GM20000 (cell line): Measurements from ENCODE around the gene CTDP1.
"Not testable (repeated sequence)": the region's sequence is repeated elsewhere in the genome, so short reads cannot be mapped to it uniquely, and the experiment has no call there.

Source experiments
- DNase-seq: peaks from one replicate; pipeline ENCODE4 v3.0.0; 2012; ENCODE audit warnings: low spot score
- TF ChIP-seq, protein P1 (sequence below): IDR thresholded peaks from 2 replicates; pipeline ENCODE4 v1.5.1; 2012; ENCODE audit warnings: mild to moderate bottlenecking, control low read depth; ENCODE audit errors: extremely low read depth, missing control alignments

The CTDP1 gene

DNA sequence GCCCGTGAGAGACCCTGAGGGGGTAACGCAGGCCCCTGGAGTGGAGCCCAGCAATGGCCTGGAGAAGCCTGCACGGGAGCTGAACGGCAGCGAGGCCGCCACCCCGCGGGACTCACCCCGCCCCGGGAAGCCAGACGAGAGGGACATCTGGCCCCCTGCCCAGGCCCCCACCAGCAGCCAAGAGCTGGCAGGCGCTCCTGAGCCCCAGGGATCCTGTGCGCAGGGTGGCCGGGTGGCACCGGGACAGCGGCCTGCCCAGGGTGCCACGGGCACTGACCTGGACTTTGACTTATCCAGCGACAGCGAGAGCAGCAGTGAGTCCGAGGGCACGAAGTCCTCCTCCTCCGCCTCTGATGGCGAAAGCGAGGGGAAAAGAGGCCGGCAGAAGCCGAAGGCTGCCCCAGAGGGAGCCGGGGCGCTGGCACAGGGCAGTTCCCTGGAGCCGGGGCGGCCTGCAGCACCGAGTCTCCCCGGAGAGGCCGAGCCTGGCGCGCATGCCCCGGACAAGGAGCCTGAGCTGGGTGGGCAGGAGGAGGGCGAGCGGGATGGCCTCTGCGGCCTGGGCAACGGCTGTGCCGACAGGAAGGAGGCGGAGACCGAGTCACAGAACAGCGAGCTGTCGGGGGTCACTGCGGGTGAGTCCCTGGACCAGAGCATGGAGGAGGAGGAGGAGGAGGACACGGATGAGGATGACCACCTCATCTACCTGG is 35.1 kb downstream of the CTDP1 start:
- TF ChIP-seq, protein P1, sequence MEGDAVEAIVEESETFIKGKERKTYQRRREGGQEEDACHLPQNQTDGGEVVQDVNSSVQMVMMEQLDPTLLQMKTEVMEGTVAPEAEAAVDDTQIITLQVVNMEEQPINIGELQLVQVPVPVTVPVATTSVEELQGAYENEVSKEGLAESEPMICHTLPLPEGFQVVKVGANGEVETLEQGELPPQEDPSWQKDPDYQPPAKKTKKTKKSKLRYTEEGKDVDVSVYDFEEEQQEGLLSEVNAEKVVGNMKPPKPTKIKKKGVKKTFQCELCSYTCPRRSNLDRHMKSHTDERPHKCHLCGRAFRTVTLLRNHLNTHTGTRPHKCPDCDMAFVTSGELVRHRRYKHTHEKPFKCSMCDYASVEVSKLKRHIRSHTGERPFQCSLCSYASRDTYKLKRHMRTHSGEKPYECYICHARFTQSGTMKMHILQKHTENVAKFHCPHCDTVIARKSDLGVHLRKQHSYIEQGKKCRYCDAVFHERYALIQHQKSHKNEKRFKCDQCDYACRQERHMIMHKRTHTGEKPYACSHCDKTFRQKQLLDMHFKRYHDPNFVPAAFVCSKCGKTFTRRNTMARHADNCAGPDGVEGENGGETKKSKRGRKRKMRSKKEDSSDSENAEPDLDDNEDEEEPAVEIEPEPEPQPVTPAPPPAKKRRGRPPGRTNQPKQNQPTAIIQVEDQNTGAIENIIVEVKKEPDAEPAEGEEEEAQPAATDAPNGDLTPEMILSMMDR: no peak
- DNase-seq: no peak

DNA sequence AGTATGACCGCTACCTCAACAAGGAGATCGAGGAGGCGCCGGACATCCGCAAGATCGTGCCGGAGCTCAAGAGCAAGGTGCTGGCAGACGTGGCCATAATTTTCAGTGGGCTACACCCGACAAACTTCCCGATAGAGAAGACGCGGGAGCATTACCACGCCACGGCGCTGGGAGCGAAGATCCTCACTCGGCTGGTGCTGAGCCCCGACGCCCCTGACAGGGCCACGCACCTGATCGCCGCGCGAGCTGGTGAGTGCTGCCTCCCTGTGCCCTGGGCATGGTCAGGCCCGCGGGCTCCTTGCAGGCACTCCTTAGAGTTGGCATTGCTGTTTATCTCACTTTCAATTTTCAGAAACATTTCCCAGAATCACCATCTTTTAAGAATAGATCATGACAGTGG is 35.7 kb downstream of the CTDP1 start:
- TF ChIP-seq, protein P1: no peak
- no peak for DNase-seq

DNA sequence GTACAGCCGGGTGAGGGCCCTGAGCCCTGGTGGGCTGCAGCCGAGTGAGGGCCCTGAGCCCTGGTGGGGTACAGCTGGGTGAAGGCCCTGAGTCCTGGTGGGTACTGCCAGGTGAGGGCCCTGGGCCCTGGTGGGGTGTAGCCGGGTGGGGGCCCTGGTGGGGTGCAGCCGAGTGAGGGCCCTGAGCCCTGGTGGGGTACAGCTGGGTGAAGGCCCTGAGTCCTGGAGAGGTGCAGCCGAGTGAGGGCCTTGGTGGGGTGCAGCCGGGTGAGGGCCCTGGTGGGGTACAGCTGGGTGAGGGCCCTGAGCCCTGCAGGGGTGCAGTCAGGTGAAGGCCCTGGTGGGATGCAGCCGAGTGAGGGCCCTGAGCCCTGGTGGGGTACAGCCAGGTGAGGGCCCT is 37.5 kb downstream of the CTDP1 start:
- no peak for DNase-seq
- TF ChIP-seq, protein P1: no peak

DNA sequence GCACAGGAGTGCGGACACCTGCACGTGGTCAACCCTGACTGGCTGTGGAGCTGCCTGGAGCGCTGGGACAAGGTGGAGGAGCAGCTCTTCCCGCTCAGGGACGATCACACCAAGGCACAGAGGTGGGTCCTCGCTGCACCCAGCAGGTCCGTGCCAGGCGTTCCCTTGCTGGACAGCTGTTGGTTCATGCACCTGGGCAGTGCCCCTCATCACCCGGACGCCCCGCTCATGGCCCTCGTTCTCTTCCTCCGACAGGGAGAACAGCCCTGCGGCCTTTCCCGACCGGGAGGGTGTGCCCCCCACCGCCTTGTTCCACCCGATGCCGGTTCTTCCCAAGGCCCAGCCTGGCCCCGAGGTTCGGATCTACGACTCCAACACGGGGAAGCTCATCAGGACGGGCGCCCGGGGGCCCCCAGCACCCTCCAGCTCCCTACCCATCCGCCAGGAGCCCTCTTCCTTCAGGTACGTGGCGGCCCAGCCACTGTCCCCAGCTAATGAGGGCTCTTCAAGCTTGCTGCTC is 38.0 kb downstream of the CTDP1 start:
- TF ChIP-seq, protein P1: no peak
- no peak for DNase-seq

DNA sequence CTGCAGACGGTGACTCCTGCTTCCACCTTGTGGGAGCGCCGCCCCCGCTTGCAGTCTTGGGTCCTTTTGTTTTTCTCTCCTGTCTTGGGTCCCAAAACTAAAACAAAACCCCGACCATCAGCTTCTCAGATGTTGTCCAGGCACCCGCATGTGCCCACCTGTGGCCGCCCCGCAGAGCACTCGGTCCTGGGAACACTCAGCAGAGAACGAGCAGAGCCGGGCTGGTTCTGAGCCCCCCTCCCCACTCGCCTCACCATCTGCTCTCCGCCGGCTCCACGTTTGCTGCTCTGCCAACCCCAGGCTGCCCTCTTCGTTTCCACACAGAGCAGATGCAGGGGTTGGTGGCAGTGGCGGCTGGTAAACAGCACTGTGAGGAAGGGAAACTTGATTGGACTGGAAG is 38.5 kb downstream of the CTDP1 start:
- no peak for DNase-seq
- TF ChIP-seq, protein P1: no peak

DNA sequence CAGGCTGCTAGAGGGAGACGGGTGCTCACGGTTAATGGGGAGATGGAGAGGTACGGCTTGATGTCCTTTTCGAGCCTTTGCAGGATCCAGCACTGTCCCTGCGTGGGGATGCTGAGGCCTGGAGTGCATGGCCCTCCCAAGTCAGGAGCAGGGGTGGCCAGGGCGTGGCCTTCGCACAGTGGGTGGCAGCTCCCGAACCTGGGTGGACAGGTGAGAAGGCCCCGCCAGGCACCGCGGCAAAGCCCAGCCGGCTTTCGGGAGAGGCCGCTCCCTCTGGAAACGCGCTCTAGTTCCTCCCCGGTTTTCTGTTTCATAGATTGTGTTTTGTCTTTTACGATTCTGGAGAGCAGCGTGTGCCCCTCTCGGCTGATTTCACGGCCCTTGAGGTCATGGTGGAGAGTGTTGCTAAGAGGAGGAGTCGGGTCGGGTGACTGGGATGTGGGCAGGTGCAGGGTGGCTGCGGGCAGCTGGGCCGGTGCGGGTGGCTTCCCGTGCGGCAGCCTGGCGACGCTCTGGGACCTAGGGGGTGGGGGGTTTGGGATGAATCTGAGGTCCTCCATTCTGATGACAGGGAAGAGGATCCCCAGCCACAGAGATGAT is 39.4 kb downstream of the CTDP1 start:
- TF ChIP-seq, protein P1: no peak
- DNase-seq: no peak

DNA sequence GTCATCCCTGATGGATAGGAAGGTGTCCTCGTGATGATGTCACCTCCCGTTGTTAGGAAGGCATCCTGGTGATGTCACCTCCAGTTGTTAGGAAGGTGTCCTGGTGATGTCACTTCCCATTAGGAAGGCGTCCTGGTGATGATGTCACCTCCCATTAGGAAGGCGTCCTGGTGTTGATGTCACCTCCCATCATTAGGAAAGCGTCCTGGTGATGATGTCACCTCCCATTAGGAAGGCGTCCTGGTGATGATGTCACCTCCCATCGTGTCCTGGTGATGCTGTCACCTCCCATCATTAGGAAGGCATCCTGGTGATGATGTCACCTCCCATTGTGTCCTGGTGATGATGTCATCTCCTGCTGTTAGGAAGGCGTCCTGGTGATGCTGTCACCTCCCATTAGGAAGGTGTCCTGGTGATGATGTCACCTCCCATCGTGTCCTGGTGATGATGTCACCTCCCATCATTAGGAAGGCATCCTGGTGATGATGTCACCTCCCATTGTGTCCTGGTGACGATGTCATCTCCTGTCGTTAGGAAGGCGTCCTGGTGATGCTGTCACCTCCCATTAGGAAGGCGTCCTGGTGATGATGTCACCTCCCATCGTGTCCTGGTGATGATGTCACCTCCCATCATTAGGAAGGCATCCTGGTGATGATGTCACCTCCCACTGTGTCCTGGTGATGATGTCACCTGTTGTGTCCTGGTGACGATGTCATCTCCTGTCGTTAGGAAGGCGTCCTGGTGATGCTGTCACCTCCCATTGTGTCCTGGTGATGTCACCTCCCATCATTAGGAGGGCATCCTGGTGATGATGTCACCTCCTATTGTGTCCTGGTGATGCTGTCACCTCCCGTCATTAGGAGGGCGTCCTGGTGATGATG is 40.1 kb downstream of the CTDP1 start:
- DNase-seq: not testable (repeated sequence)
